ENCODE measurements around the gene IL23R. TPM values are rescaled to one million over a fixed set of nuclear protein-coding genes. Genes with fewer than 3 reads are reported as not detected.

IL23R gene
- total RNA-seq, 1 donor from 2014 or later = not detected

DNA sequence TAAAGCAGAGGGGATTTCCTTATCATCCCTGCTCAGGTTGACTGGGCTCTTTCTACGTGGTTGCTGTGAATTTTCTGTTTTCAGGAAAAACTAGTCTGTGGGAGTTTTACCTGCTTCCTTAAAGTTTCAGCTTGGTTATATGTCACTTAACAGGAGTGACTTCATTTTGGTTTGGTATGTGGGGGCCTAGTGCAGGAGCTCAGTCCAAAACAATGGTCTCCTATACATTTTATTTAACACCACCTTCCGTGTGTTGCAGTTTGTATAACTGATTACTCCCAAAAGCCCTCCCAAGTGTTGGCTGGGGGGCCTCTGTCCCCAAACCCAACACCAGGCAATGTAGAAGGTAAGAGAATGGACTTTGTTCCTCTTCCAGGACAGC, 5.3 kb downstream of the IL23R start:
- H3K27ac Mint-ChIP-seq (ENCODE audit: unreplicated experiment) = no peak overlapping the region
- no peaks in the 10 kb centered on the region for H3K36me3 Mint-ChIP-seq (ENCODE audit: low read depth, unreplicated experiment)
- H3K27me3 Mint-ChIP-seq (ENCODE audit: unreplicated experiment) = no peaks in the 10 kb centered on the region
- no peaks in the 10 kb centered on the region for H3K9me3 Mint-ChIP-seq (ENCODE audit: unreplicated experiment)
- no peak for DNase-seq (ENCODE audit: low spot score)
- TF ChIP-seq, protein P1, sequence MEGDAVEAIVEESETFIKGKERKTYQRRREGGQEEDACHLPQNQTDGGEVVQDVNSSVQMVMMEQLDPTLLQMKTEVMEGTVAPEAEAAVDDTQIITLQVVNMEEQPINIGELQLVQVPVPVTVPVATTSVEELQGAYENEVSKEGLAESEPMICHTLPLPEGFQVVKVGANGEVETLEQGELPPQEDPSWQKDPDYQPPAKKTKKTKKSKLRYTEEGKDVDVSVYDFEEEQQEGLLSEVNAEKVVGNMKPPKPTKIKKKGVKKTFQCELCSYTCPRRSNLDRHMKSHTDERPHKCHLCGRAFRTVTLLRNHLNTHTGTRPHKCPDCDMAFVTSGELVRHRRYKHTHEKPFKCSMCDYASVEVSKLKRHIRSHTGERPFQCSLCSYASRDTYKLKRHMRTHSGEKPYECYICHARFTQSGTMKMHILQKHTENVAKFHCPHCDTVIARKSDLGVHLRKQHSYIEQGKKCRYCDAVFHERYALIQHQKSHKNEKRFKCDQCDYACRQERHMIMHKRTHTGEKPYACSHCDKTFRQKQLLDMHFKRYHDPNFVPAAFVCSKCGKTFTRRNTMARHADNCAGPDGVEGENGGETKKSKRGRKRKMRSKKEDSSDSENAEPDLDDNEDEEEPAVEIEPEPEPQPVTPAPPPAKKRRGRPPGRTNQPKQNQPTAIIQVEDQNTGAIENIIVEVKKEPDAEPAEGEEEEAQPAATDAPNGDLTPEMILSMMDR (IDR thresholded peaks at IDR 0.05; ENCODE audit: unreplicated experiment) = no peak
- H3K4me3 Mint-ChIP-seq (ENCODE audit: unreplicated experiment) = no peak overlapping the region
- H3K4me1 Mint-ChIP-seq (ENCODE audit: unreplicated experiment) = peaks cover 11% of the 10 kb centered on the region

DNA sequence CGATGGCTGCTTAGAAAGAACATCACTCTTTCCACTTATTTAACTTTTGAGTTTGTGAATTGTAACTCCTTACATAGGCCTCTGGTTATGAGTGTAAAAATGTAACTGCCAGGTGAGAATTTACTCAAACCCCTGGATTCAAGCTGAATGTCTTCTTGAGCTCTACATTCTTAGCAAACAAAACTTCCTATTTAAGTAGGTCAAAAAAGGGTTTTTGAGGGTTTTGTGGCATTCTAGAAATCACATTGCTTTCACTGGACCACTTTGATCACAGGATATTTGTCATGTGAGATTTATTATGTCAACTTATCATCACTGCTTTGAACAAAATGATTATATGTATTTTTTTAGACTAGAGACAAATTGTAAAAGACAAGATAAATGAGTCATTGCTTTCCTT, 5.7 kb downstream of the IL23R start:
- DNase-seq (ENCODE audit: low spot score) = no peak
- TF ChIP-seq, protein P1 (IDR thresholded peaks at IDR 0.05; ENCODE audit: unreplicated experiment) = no peak
- Mint-ChIP-seq H3K36me3 (ENCODE audit: low read depth, unreplicated experiment) (no peaks in the 10 kb centered on the region), H3K4me1 (ENCODE audit: unreplicated experiment) (peaks cover 11% of the 10 kb centered on the region), H3K27ac (ENCODE audit: unreplicated experiment) (no peak overlapping the region), H3K27me3 (ENCODE audit: unreplicated experiment) (no peaks in the 10 kb centered on the region), H3K4me3 (ENCODE audit: unreplicated experiment) (no peak overlapping the region), H3K9me3 (ENCODE audit: unreplicated experiment) (no peaks in the 10 kb centered on the region)

DNA sequence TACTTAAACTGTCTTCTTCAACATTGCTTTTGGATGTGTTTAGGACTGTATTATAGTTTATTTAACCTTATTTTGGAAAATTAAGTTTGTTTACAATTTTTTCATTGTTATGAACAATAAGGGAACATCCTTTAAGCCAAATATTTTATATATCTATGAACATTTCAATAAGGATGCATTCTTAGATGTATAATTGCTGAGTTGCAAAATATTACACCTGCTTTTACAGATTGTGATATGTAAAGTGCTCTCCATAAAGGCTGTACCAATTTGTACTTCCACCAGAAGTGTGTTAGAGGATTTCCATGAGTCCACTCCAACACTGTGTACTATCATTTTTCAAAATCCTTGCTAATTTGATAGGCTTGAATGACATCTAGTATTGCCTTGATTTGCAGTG, 7.7 kb downstream of the IL23R start:
- H3K36me3 Mint-ChIP-seq (ENCODE audit: low read depth, unreplicated experiment) = no peaks in the 10 kb centered on the region
- no peak overlapping the region for H3K4me3 Mint-ChIP-seq (ENCODE audit: unreplicated experiment)
- H3K9me3 Mint-ChIP-seq (ENCODE audit: unreplicated experiment) = no peaks in the 10 kb centered on the region
- DNase-seq (ENCODE audit: low spot score) = no peak
- H3K4me1 Mint-ChIP-seq (ENCODE audit: unreplicated experiment) = peaks cover 11% of the 10 kb centered on the region
- TF ChIP-seq, protein P1 (IDR thresholded peaks at IDR 0.05; ENCODE audit: unreplicated experiment) = no peak
- no peaks in the 10 kb centered on the region for H3K27me3 Mint-ChIP-seq (ENCODE audit: unreplicated experiment)
- no peak overlapping the region for H3K27ac Mint-ChIP-seq (ENCODE audit: unreplicated experiment)

DNA sequence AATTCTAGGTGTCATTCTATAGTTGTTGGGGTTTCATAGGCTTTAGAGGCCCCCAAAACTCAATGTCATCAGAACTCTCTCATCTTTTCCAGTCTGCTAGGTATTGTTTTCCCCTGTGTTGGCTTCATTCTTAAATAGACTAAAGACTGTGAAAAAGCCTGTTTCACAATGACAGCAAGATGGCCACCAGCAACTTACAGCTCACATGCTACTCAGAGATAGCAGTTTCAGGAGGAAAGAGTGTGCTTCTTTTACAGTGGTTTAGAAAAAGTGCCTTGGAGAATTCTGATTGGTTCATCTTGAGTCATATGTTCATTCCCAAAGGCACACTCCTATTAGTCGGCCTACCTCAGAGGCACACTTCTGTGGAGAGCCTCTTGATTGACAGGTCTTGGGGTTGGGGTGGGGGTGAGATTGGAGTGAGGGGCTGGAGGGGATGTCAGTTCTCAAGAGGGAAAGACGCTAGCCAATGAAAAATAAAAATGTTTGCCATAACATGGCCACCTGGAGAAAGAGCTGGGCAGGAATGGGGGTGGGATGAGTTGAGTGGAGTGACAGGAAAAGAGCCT, 8.5 kb downstream of the IL23R start:
- no peak for DNase-seq (ENCODE audit: low spot score)
- Mint-ChIP-seq H3K4me1 (ENCODE audit: unreplicated experiment) (peaks cover 11% of the 10 kb centered on the region), H3K9me3 (ENCODE audit: unreplicated experiment) (no peaks in the 10 kb centered on the region), H3K27me3 (ENCODE audit: unreplicated experiment) (no peaks in the 10 kb centered on the region), H3K4me3 (ENCODE audit: unreplicated experiment) (no peak overlapping the region), H3K27ac (ENCODE audit: unreplicated experiment) (no peak overlapping the region), H3K36me3 (ENCODE audit: low read depth, unreplicated experiment) (no peaks in the 10 kb centered on the region)
- TF ChIP-seq, protein P1 (IDR thresholded peaks at IDR 0.05; ENCODE audit: unreplicated experiment) = no peak

DNA sequence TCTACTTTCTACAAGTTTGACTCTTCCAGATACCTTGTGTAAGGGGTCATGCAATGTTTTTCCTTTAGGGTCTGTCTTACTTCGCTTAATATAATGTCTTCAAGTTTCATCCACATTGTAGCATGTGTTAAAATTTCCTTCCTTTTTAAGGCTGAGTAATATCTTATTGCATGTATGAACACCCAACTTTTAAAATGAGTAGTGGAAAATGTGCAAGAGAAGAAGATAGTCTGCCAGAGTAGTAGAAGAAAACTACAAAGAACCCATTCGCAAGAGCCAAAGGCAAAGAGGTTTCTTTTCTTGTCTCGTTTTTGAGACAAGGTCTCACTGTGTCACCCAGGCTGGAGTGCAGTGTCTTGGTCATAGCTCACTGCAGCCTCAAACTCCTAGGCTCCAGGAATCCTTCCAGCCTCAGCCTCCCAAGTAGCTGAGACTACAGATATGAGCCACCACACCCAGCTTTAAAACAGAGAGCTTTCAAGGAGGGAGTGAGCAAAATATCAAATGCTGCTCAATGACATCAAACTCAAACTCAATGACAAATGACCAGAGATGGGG, 9.4 kb downstream of the IL23R start:
- TF ChIP-seq, protein P1 (IDR thresholded peaks at IDR 0.05; ENCODE audit: unreplicated experiment) = no peak
- H3K4me3 Mint-ChIP-seq (ENCODE audit: unreplicated experiment) = no peak overlapping the region
- H3K9me3 Mint-ChIP-seq (ENCODE audit: unreplicated experiment) = no peaks in the 10 kb centered on the region
- DNase-seq (ENCODE audit: low spot score) = no peak
- peaks cover 11% of the 10 kb centered on the region for H3K4me1 Mint-ChIP-seq (ENCODE audit: unreplicated experiment)
- H3K36me3 Mint-ChIP-seq (ENCODE audit: low read depth, unreplicated experiment) = no peaks in the 10 kb centered on the region
- no peaks in the 10 kb centered on the region for H3K27me3 Mint-ChIP-seq (ENCODE audit: unreplicated experiment)
- H3K27ac Mint-ChIP-seq (ENCODE audit: unreplicated experiment) = no peak overlapping the region
